H1 (cell line): ENCODE measurements around the gene ZXDC. TPM values are rescaled to one million over a fixed set of nuclear protein-coding genes. Genes with fewer than 3 reads are reported as not detected.

Experiments used
- CTCF ChIA-PET: fragments of 300-600 bp; sonication (Branson Sonifier 250); formaldehyde crosslinking; loops from one replicate; lab custom pipeline; 2021; ENCODE audit not compliant: partially characterized antibody; lab: Charles Lee
- POLR2A ChIA-PET: fragments of 300-600 bp; sonication (Branson Sonifier 250); formaldehyde crosslinking; loops from one replicate; lab custom pipeline; 2021; ENCODE audit warnings: inconsistent platforms; ENCODE audit not compliant: partially characterized antibody; lab: Charles Lee
- DNase-seq, 2 experiments: peaks; one replicate each; pipeline versions ENCODE4 v3.0.0 to v3.0.0-alpha.2; 2010 to 2022; ENCODE audit warnings: low spot score in 2 of 2, low read depth in 1 of 2, mixed read lengths in 1 of 2
- FAIRE-seq: peaks from 2 replicates; lab custom pipeline; 2011; peaks lifted over from hg19 to GRCh38; lab: Jason Lieb, UNC
- H2AFZ ChIP-seq: 2 replicates; pipeline ENCODE4 v1.8.1; 2012; ENCODE audit warnings: low read length, inconsistent platforms
- H2AK5ac ChIP-seq: 2 replicates; pipeline ENCODE4 v1.6.1; 2013; ENCODE audit warnings: low read depth, low read length
- H2BK120ac ChIP-seq: replicated peaks from 2 replicates; pipeline ENCODE3; 2013; ENCODE audit warnings: low read depth, low read length, inconsistent platforms
- H2BK12ac ChIP-seq: 2 replicates; pipeline ENCODE4 v1.6.1; 2013; ENCODE audit warnings: low read depth, low read length
- H2BK15ac ChIP-seq: 2 replicates; pipeline ENCODE4 v1.6.1; 2013; ENCODE audit warnings: low read length
- H2BK20ac ChIP-seq: 2 replicates; pipeline ENCODE4 v1.6.1; 2013; ENCODE audit warnings: low read length
- H2BK5ac ChIP-seq: 2 replicates; pipeline ENCODE4 v1.6.1; 2013; ENCODE audit warnings: low read depth, low read length
- H3K14ac ChIP-seq: 2 replicates; pipeline ENCODE4 v1.6.1; 2013; ENCODE audit warnings: inconsistent platforms; ENCODE audit not compliant: insufficient read length
- H3K18ac ChIP-seq: 2 replicates; pipeline ENCODE4 v1.6.1; 2013; ENCODE audit warnings: low read length; ENCODE audit errors: extremely low read depth
- H3K23ac ChIP-seq: 2 replicates; pipeline ENCODE4 v1.6.1; 2013; ENCODE audit warnings: inconsistent platforms; ENCODE audit not compliant: insufficient read length
- H3K23me2 ChIP-seq: 2 replicates; pipeline ENCODE4 v1.6.1; 2013; ENCODE audit warnings: low read depth, low read length
- H3K27ac ChIP-seq: 2 replicates; pipeline ENCODE4 v1.6.1; 2011; ENCODE audit warnings: low read depth, low read length, inconsistent platforms
- H3K27me3 ChIP-seq, 4 experiments: replicated peaks in 1 of 4; 1 replicate in 1 of 4; 2 replicates in 3 of 4; pipeline versions ENCODE4 v1.6.1 to v1.8.1; 2011 to 2013; ENCODE audit warnings: low read length in 3 of 4, mild to moderate bottlenecking in 3 of 4, inconsistent platforms in 2 of 4, mixed read lengths in 2 of 4, moderate library complexity in 1 of 4; ENCODE audit not compliant: control insufficient read depth in 3 of 4, insufficient read depth in 3 of 4; ENCODE audit errors: extremely low read depth in 1 of 4
- H3K36me3 ChIP-seq, 4 experiments: 2 replicates each; pipeline versions ENCODE4 v1.6.1 to v1.8.1; 2011 to 2013; ENCODE audit warnings: mild to moderate bottlenecking in 4 of 4, low read length in 3 of 4, moderate library complexity in 2 of 4, control low read depth in 1 of 4, inconsistent platforms in 1 of 4; ENCODE audit not compliant: insufficient read depth in 4 of 4, control insufficient read depth in 2 of 4
- H3K4ac ChIP-seq: replicated peaks from 2 replicates; pipeline ENCODE3; 2013; ENCODE audit warnings: low read length, low read depth, mixed read lengths, inconsistent platforms; ENCODE audit not compliant: insufficient read length
- H3K4me1 ChIP-seq, 4 experiments: replicated peaks in 1 of 4; 1 replicate in 1 of 4; 2 replicates in 3 of 4; pipeline versions ENCODE4 v1.6.1 to v1.8.1; 2011 to 2013; ENCODE audit warnings: low read length in 3 of 4, inconsistent platforms in 2 of 4, mixed read lengths in 1 of 4; ENCODE audit not compliant: insufficient read depth in 4 of 4, control insufficient read depth in 3 of 4
- H3K4me2 ChIP-seq, 2 experiments: 2 replicates each; pipeline versions ENCODE4 v1.6.1 to v1.8.1; 2011 to 2013; ENCODE audit warnings: low read depth in 2 of 2, low read length in 2 of 2, control low read depth in 1 of 2, inconsistent platforms in 1 of 2, mild to moderate bottlenecking in 1 of 2; ENCODE audit not compliant: insufficient read depth in 1 of 2
- H3K4me3 ChIP-seq, 4 experiments: fragments of 200-600, 300-600 bp in 1 of 4; sonication (generic), shearing (Covaris generic), sonication (Bioruptor Twin) in 1 of 4; 2 replicates each; pipeline versions ENCODE4 v1.5.1 to v1.8.1; 2011 to 2016; ENCODE audit warnings: low read length in 4 of 4, low read depth in 3 of 4, control low read depth in 2 of 4, inconsistent platforms in 2 of 4, mild to moderate bottlenecking in 2 of 4, mixed read lengths in 1 of 4, moderate library complexity in 1 of 4; ENCODE audit not compliant: insufficient read depth in 2 of 4; ENCODE audit errors: extremely low read depth in 1 of 4
- H3K56ac ChIP-seq: replicated peaks from 2 replicates; pipeline ENCODE3; 2013; ENCODE audit warnings: low read depth, mild to moderate bottlenecking, mixed read lengths, low read length, inconsistent platforms; ENCODE audit not compliant: insufficient read length
- H3K79me1 ChIP-seq: 2 replicates; pipeline ENCODE4 v1.6.1; 2013; ENCODE audit warnings: low read depth, low read length, control low read depth
- H3K79me2 ChIP-seq, 2 experiments: 2 replicates each; pipeline versions ENCODE4 v1.6.1 to v1.8.1; 2012 to 2013; ENCODE audit warnings: low read length in 2 of 2, mild to moderate bottlenecking in 2 of 2, inconsistent platforms in 1 of 2; ENCODE audit not compliant: insufficient read depth in 2 of 2, control insufficient read depth in 1 of 2
- H3K9ac ChIP-seq, 4 experiments: replicated peaks in 1 of 4; 1 replicate in 1 of 4; 2 replicates in 3 of 4; pipeline versions ENCODE4 v1.6.1 to v1.8.1; 2011 to 2013; ENCODE audit warnings: low read depth in 3 of 4, low read length in 3 of 4, control low read depth in 2 of 4, mild to moderate bottlenecking in 2 of 4, moderate library complexity in 2 of 4, inconsistent platforms in 1 of 4; ENCODE audit errors: extremely low read depth in 1 of 4
- H3K9me3 ChIP-seq, 2 experiments: 2 replicates each; pipeline versions ENCODE4 v1.6.1 to v1.8.1; 2012 to 2013; ENCODE audit warnings: mild to moderate bottlenecking in 2 of 2, moderate library complexity in 2 of 2, control low read depth in 1 of 2, inconsistent platforms in 1 of 2, low read depth in 1 of 2, low read length in 1 of 2, mixed read lengths in 1 of 2; ENCODE audit not compliant: insufficient read depth in 2 of 2
- H4K20me1 ChIP-seq, 2 experiments: replicated peaks in 1 of 2; 2 replicates each; pipeline versions ENCODE3 to v1.8.1; 2011 to 2013; ENCODE audit warnings: inconsistent platforms in 2 of 2, low read length in 2 of 2, mild to moderate bottlenecking in 1 of 2; ENCODE audit not compliant: insufficient read depth in 2 of 2, control insufficient read depth in 1 of 2
- H4K5ac ChIP-seq: 2 replicates; pipeline ENCODE4 v1.6.1; 2013; ENCODE audit warnings: low read length, low read depth, mixed read lengths, inconsistent platforms; ENCODE audit not compliant: insufficient read length
- H4K8ac ChIP-seq: 2 replicates; pipeline ENCODE4 v1.8.0; 2013; ENCODE audit warnings: mild to moderate bottlenecking, moderate library complexity, low read length, inconsistent platforms; ENCODE audit not compliant: insufficient read depth; ENCODE audit errors: extremely low read depth
- H4K91ac ChIP-seq: replicated peaks from 2 replicates; pipeline ENCODE3; 2013; ENCODE audit warnings: low read length, mixed read lengths, inconsistent platforms; ENCODE audit not compliant: insufficient read length
- CBX8 ChIP-seq: fragments of 300-800, 300-1000 bp; sonication (generic); IDR thresholded peaks from 2 replicates; pipeline ENCODE4 v1.7.1; 2016; ENCODE audit warnings: low read depth, low read length, borderline replicate concordance
- CHD1 ChIP-seq: IDR thresholded peaks from 2 replicates; pipeline ENCODE4 v1.6.1; 2012; ENCODE audit warnings: low read depth, low read length, improper control_type of control experiment
- EZH2 ChIP-seq: fragments of 200-600 bp; sonication (generic); IDR thresholded peaks from 2 replicates; pipeline ENCODE4 v1.7.1; 2012; ENCODE audit warnings: low read depth, mild to moderate bottlenecking, moderate library complexity, low read length, inconsistent platforms; ENCODE audit not compliant: severe bottlenecking
- GTF2F1 ChIP-seq: IDR thresholded peaks from 2 replicates; pipeline ENCODE4 v1.6.1; 2012; ENCODE audit warnings: low read depth, low read length, improper control_type of control experiment, borderline replicate concordance
- KDM5A ChIP-seq: fragments of 200-600 bp; IDR thresholded peaks from 2 replicates; pipeline ENCODE4 v1.7.1; 2012; ENCODE audit warnings: mild to moderate bottlenecking, low read length, inconsistent platforms, mixed read lengths
- POLR2AphosphoS5 ChIP-seq: IDR thresholded peaks from 2 replicates; pipeline ENCODE4 v1.6.1; 2011; ENCODE audit warnings: low read depth, low read length
- RBBP5 ChIP-seq: IDR thresholded peaks from 2 replicates; pipeline ENCODE4 v1.7.1; 2012; ENCODE audit warnings: low read depth, mild to moderate bottlenecking, inconsistent platforms, low read length, moderate library complexity, borderline replicate concordance
- RNF2 ChIP-seq: fragments of 200-900, 300-1000 bp; sonication (generic); IDR thresholded peaks from 2 replicates; pipeline ENCODE4 v1.7.1; 2016; ENCODE audit warnings: borderline replicate concordance, low read depth, mild to moderate bottlenecking, antibody characterized with exemption, low read length; ENCODE audit not compliant: poor library complexity, severe bottlenecking; ENCODE audit errors: missing control alignments
- RXRA ChIP-seq: IDR thresholded peaks from 2 replicates; pipeline ENCODE4 v1.6.1; 2011; ENCODE audit warnings: low read depth, mild to moderate bottlenecking, low read length, moderate library complexity; ENCODE audit not compliant: insufficient read depth
- SIN3A ChIP-seq, 2 experiments: IDR thresholded peaks in 1 of 2; conservative IDR thresholded peaks in 1 of 2; 2 replicates each; pipeline ENCODE4 v1.6.1; 2011 to 2012; ENCODE audit warnings: low read length in 2 of 2, improper control_type of control experiment in 1 of 2, low read depth in 1 of 2, mild to moderate bottlenecking in 1 of 2
- SIRT6 ChIP-seq: IDR thresholded peaks from one replicate; pipeline ENCODE4 v1.7.1; 2012; ENCODE audit warnings: low read length, inconsistent platforms
- SP2 ChIP-seq: IDR thresholded peaks from 2 replicates; pipeline ENCODE4 v1.6.1; 2012; ENCODE audit warnings: mild to moderate bottlenecking, low read length, inconsistent platforms
- TAF1 ChIP-seq: IDR thresholded peaks from 2 replicates; pipeline ENCODE4 v1.6.1; 2011; ENCODE audit warnings: mild to moderate bottlenecking, low read depth, low read length
- WGBS, 2 experiments: shearing (Covaris generic) in 1 of 2; methylation state at CpG; one replicate each; pipeline versions ENCODE4 v1.1.6 to v1.1.7; 2013 to 2015; ENCODE audit warnings: low lambda C conversion rate in 2 of 2, mixed read lengths in 2 of 2, inconsistent platforms in 1 of 2, low coverage in 1 of 2, missing lambda C conversion rate in 1 of 2; ENCODE audit not compliant: insufficient replicate concordance in 2 of 2, insufficient coverage in 1 of 2, insufficient read length in 1 of 2; ENCODE audit errors: extremely low coverage in 1 of 2, missing lambda C conversion rate in 1 of 2; 5-methylcytosine and 5-hydroxymethylcytosine counted together
- polyA plus RNA-seq, 7 experiments: library from polyadenylated mRNA; depleted of rRNA in 3 of 7; stranded (reverse) in 5 of 7; unstranded in 2 of 7; fragments of >200 nt in 5 of 7; fragments of 200-250 nt in 2 of 7; gene quantifications; 1 replicate in 5 of 7; 2 replicates in 1 of 7; 4 replicates in 1 of 7; pipeline versions ENCODE4 v1.2.1 to v1.2.3, GENCODE V29; 2011 to 2013; ENCODE audit warnings: missing spikeins in 2 of 7, mixed read lengths in 2 of 7
- total RNA-seq: library from RNA; stranded (reverse); fragmentation: NEBNext Ultra II Directional; extraction: Animal tissue kit (Norgen Biotek cat#: 25700); gene quantifications from 2 replicates; pipeline ENCODE4 v1.2.1, GENCODE V29; 2021

The ZXDC gene
- total and polyA plus RNA-seq, 2 of the 8 experiments (the other 6 are each of a cell fraction or from before 2014, with no cell fraction given), result 12.7 to 24.3 TPM

DNA sequence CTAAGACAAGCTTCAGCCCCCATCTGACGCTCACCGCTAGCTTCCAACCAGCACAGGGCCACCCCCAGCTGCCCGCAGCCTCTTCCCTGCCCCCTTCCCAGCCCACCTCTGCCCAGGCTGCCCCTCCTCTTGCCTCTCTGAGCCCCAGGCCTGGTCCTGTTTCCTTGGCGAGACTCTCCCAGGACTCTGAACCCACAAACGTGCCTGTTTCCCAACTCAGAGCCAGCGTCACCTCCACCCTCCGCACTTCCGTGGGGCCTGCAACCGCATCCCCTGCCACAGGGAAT lies 35.0 kb downstream of the ZXDC start:
- Histone ChIP-seq H2BK120ac (no peak overlapping the region), H4K20me1 (peaks cover 4 to 5% of the 10 kb centered on the region in 2 experiments), H3K18ac (no peak overlapping the region), H3K27ac (no peak overlapping the region), H3K9ac (no peak overlapping the region), H3K27me3 (no peaks in the 10 kb centered on the region), H3K23ac (no peak overlapping the region), H2BK20ac (no peak overlapping the region), H3K9me3 (no peaks in the 10 kb centered on the region), H2AFZ (no peak overlapping the region), H3K79me1 (no peaks in the 10 kb centered on the region; the same call in none of the 2 replicates), H2BK15ac (no peak overlapping the region), H4K91ac (no peak overlapping the region), H3K36me3 (peaks cover 0 to 4% (median 0%) of the 10 kb centered on the region in 4 experiments; a peak in 2 of 8 replicates), H2BK5ac (no peak overlapping the region; the same call in 1 of the 2 replicates), H2BK12ac (no peak overlapping the region), H3K4ac (no peak overlapping the region), H3K56ac (no peak overlapping the region), H3K4me1 (peaks cover 0 to 10% (median 1%) of the 10 kb centered on the region in 4 experiments; a peak in 2 of 7 replicates), H3K4me2 (no peak overlapping the region), H3K4me3 (no peak overlapping the region), H4K5ac (no peak overlapping the region), H3K14ac (no peak overlapping the region), H4K8ac (no peak overlapping the region), H3K79me2 (no peaks in the 10 kb centered on the region; a peak in 1 of 4 replicates), H2AK5ac (no peak overlapping the region), H3K23me2 (no peaks in the 10 kb centered on the region)
- POLR2A ChIA-PET, result interaction anchor here (1.0 to 2.4 kb wide), 4 partner anchors 8 to 31 kb away, joined by 3 to 7 read pairs (median 4); no protein-coding TSS in a partner anchor
- no peak for DNase-seq
- 83% methylated on average over 7 of the region's 9 CpGs; no CpG with 5 or more reads in 1 of the 2 experiments for WGBS, 2 experiments
- CTCF ChIA-PET, result interaction anchor here (1.1 to 2.7 kb wide), 4 partner anchors 9 to 307 kb away, joined by 3 to 8 read pairs (median 4); no protein-coding TSS in a partner anchor
- FAIRE-seq, result no peak
- no peak for TF ChIP-seq SIRT6
- TF ChIP-seq POLR2AphosphoS5, result no peak
- no peak for TF ChIP-seq SIN3A (conservative IDR thresholded peaks at IDR 0.05 in 1 of 2, IDR thresholded peaks at IDR 0.05 in 1 of 2; ENCODE audit: low read depth in 1 of 2, low read length in 2 of 2)
- no peak for TF ChIP-seq GTF2F1
- no peak for TF ChIP-seq CHD1
- no peak for TF ChIP-seq RBBP5
- TF ChIP-seq RNF2, result no peak
- no peak for TF ChIP-seq TAF1
- TF ChIP-seq RXRA, result no peak
- no peak for TF ChIP-seq EZH2
- no peak for TF ChIP-seq SP2
- TF ChIP-seq CBX8, result no peak
- TF ChIP-seq KDM5A, result no peak
